ENCODE results near the gene BAX.
"Not testable (repeated sequence)": the region's sequence is repeated elsewhere in the genome, so short reads cannot be mapped to it uniquely, and the experiment has no call there.

BAX gene

GRCh38 chr19:48954595-48955307, at the start of gene BAX:
Gene BAX, plus strand, starts transcription at chr19:48954875. Its CDS starts 54 bp downstream, at chr19:48954929.
- DNase-seq: peak; percentile 88

GRCh38 chr19:48905664-48906063, 49.0 kb upstream of the BAX start:
- DNase-seq: no peak

GRCh38 chr19:48906324-48906723, 48.4 kb upstream of the BAX start:
- DNase-seq: no peak

- DNase-seq: no peak
Observed at GRCh38 chr19:48907671-48908070, 47.0 kb upstream of the BAX start.

GRCh38 chr19:48909424-48910077, 45.1 kb upstream of the BAX start:
- DNase-seq: not testable (repeated sequence)

- DNase-seq: no peak
Observed at GRCh38 chr19:48910803-48911202, 43.9 kb upstream of the BAX start.

GRCh38 chr19:48913114-48913889, 41.4 kb upstream of the BAX start:
- peak; percentile 40 for DNase-seq

- no peak for DNase-seq
Observed at GRCh38 chr19:48914181-48914580, 40.5 kb upstream of the BAX start.

GRCh38 chr19:48915757-48916156, 38.9 kb upstream of the BAX start:
- DNase-seq: no peak

- no peak for DNase-seq
Observed at GRCh38 chr19:48918071-48918470, 36.6 kb upstream of the BAX start.

GRCh38 chr19:48918801-48919247, 35.9 kb upstream of the BAX start:
- DNase-seq: peak; percentile 34

GRCh38 chr19:48919271-48919670, 35.4 kb upstream of the BAX start:
- DNase-seq: not testable (repeated sequence)

GRCh38 chr19:48920949-48921348, 33.7 kb upstream of the BAX start:
- no peak for DNase-seq

GRCh38 chr19:48921721-48922500, 32.8 kb upstream of the BAX start:
- no peak for DNase-seq

GRCh38 chr19:48922548-48923490, 31.9 kb upstream of the BAX start:
- no peak for DNase-seq

GRCh38 chr19:48925240-48925843, 29.3 kb upstream of the BAX start:
- DNase-seq: no peak

GRCh38 chr19:48925890-48926289, 28.8 kb upstream of the BAX start:
- not testable (repeated sequence) for DNase-seq

GRCh38 chr19:48926909-48927308, 27.8 kb upstream of the BAX start:
- DNase-seq: no peak

GRCh38 chr19:48927692-48928091, 27.0 kb upstream of the BAX start:
- DNase-seq: not testable (repeated sequence)

- no peak for DNase-seq
Observed at GRCh38 chr19:48928164-48929025, 26.3 kb upstream of the BAX start.
